GM12892 (cell line): ENCODE data around the gene NOS3.
"Not testable (repeated sequence)": the region's sequence is repeated elsewhere in the genome, so short reads cannot be mapped to it uniquely, and the experiment has no call there.

Experiments
- POLR2A ChIP-seq: IDR thresholded peaks from 2 replicates; pipeline ENCODE4 v1.6.1; 2011; ENCODE audit warnings: low read depth, low read length, control low read depth
- TAF1 ChIP-seq: IDR thresholded peaks from 2 replicates; pipeline ENCODE4 v1.6.1; 2011; ENCODE audit warnings: low read depth, mild to moderate bottlenecking, control low read depth, low read length, borderline replicate concordance

GRCh38 chr7:151011616-151012015, 20.8 kb downstream of the NOS3 start:
- TF ChIP-seq POLR2A, TAF1: not testable (repeated sequence)
